Measurements from ENCODE around the gene TRAPPC1. TPM values are rescaled to one million over a fixed set of nuclear protein-coding genes. Genes with fewer than 3 reads are reported as not detected.
A peak's percentile ranks its signal among the peaks of the same experiment; 100 is the strongest.

Gene TRAPPC1
- total and polyA plus RNA-seq, 2 of the 4 experiments (the other 2 are of a cell fraction) = 50.4 to 303 TPM

DNA sequence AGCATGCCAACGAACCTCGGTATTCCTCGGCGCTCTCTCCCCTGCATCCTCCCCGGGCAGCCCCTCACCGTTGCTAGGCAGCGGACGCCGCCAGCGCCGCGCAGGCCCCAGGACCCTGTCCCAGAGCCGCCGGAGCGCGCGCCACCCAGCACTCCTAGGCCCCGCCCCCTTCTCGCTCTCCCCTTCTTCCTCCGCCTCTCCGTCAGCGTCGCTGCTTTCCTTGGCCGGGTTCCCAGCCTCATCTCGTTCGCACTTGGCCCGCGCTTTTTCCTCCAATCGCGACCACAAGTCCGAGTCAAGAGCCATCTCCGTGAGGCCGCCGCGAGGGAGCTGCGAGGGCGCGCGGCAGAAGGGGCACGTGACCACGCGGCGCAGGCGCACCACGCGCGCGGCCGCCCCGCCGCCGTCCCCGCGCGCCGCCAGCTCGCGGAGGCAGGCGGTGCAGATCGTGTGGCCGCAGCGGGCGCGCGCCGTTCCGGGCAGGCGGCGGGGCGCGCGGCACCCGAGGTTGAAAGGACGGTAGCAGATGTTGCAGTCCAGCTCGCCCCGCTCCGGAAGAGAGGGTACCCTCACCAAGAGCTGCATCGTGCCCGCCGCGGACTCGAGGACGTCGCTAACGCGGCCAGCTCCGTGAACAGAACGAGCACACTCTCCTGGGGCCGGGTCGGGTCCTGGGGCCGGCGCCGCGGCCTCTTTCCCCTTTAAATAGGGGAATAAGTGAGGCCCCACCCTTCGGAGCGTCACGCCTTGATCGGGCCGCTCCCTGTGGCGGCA lies 15.9 kb downstream of the TRAPPC1 start, which contains the start of gene RNF227:
RNF227 (minus strand) TSS at position 679 of the 774 bp plus-strand sequence; CDS start at position 585, 94 bp downstream.
- in situ Hi-C loops (cut with MboI; ENCODE audit: low sequenced_read_pairs) (loop anchor here (10.0 kb wide), 1 partner anchor 129 kb away; no protein-coding TSS in a partner anchor), intact Hi-C loops (cut with micrococcal nuclease) (loop anchor here (1.0 kb wide), 1 partner anchor 17 kb away; the partner anchor contains the start of gene CNTROB), dilution Hi-C loops (cut with HindIII; ENCODE audit: low sequenced_read_pairs, unreplicated experiment) (no loop called here)
- peak within 1 kb of the TSS; percentile 61 for H3K4me3 ChIP-seq (ENCODE audit: insufficient read depth, low read depth, low read length)
- H4K91ac ChIP-seq (ENCODE audit: insufficient read depth, low read depth, low read length) = peak within 1 kb of the TSS; percentile 75
- peak within 1 kb of the TSS; percentile 28 for H2BK120ac ChIP-seq (ENCODE audit: low read depth, low read length)
- peak within 1 kb of the TSS; percentile 49; the same call in 1 of the 2 replicates for H3K23ac ChIP-seq (ENCODE audit: low read depth, low read length)
- 0% methylated on average over 48 of the region's 100 CpGs; no CpG with 5 or more reads in 1 of the 2 experiments for WGBS, 2 experiments (ENCODE audit: extremely low coverage in 2 of 2, insufficient read length in 1 of 2)
- no peaks in the 10 kb centered on the region for H3K27me3 ChIP-seq (ENCODE audit: control insufficient read depth, insufficient read depth, low read length)
- H2AK9ac ChIP-seq (replicated peaks; ENCODE audit: low read depth, low read length, poor library complexity) = peak within 1 kb of the TSS; percentile 93
- CTCF ChIA-PET = interaction anchor here (0.7 to 2.9 kb wide), 6 partner anchors 14 to 126 kb away, joined by 3 to 18 read pairs (median 4); partner anchors contain the start of gene KCNAB3
- peak within 1 kb of the TSS; percentile 6; the same call in 2 of the 3 replicates for H2BK15ac ChIP-seq (ENCODE audit: low read depth, low read length)
- peak within 1 kb of the TSS; percentile 79 for H3K18ac ChIP-seq (ENCODE audit: low read depth, low read length)
- peak within 1 kb of the TSS; percentile 90 for H3K27ac ChIP-seq (ENCODE audit: insufficient read depth, low read length)
- DNase-seq = peak; percentile 96
- peaks cover 12% of the 10 kb centered on the region for H3K4me1 ChIP-seq (ENCODE audit: control insufficient read depth, insufficient read depth, low read length)
- TF ChIP-seq RFX5 (IDR thresholded peaks at IDR 0.05; ENCODE audit: low read depth, low read length) = no peak
- peak; percentile 71 for TF ChIP-seq POLR2A (IDR thresholded peaks at IDR 0.05; ENCODE audit: low read depth, low read length)
- peak; percentile 18; the same call in 1 of the 2 replicates for TF ChIP-seq MAZ (IDR thresholded peaks at IDR 0.05; ENCODE audit: borderline replicate concordance, low read depth, low read length)
- peak; percentile 77; the same call in 1 of the 2 replicates for TF ChIP-seq CHD1 (IDR thresholded peaks at IDR 0.05; ENCODE audit: low read depth, low read length)
- peak; percentile 20; the same call in 1 of the 2 replicates for TF ChIP-seq MXI1 (IDR thresholded peaks at IDR 0.05; ENCODE audit: borderline replicate concordance, low read depth, low read length)
- peak; percentile 92 for TF ChIP-seq BHLHE40 (IDR thresholded peaks at IDR 0.05; ENCODE audit: low read depth, low read length)
- TF ChIP-seq RCOR1 (IDR thresholded peaks at IDR 0.05; ENCODE audit: insufficient replicate concordance, low read length) = no peak
- no peak for TF ChIP-seq CEBPB (IDR thresholded peaks at IDR 0.05; ENCODE audit: low read depth, low read length)
- TF ChIP-seq, protein P1, sequence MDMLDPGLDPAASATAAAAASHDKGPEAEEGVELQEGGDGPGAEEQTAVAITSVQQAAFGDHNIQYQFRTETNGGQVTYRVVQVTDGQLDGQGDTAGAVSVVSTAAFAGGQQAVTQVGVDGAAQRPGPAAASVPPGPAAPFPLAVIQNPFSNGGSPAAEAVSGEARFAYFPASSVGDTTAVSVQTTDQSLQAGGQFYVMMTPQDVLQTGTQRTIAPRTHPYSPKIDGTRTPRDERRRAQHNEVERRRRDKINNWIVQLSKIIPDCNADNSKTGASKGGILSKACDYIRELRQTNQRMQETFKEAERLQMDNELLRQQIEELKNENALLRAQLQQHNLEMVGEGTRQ (IDR thresholded peaks at IDR 0.05; ENCODE audit: low read depth, low read length) = peak; percentile 99
- peaks cover 2% of the 10 kb centered on the region; the same call in 1 of the 2 replicates for H4K20me1 ChIP-seq (ENCODE audit: insufficient read depth, low read length)
- H3K36me3 ChIP-seq (ENCODE audit: control insufficient read depth, insufficient read depth, low read length) = peaks cover 16% of the 10 kb centered on the region
- H4K5ac ChIP-seq (ENCODE audit: low read depth, low read length) = peak within 1 kb of the TSS; percentile 87
- H2AFZ ChIP-seq (replicated peaks; ENCODE audit: low read length, poor library complexity) = peak within 1 kb of the TSS; percentile 91
- peak within 1 kb of the TSS; percentile 83 for H3K4me2 ChIP-seq (ENCODE audit: low read depth, low read length)
- peaks cover 6% of the 10 kb centered on the region for H3K9me1 ChIP-seq (ENCODE audit: insufficient read depth, low read length)
- no peak within 1 kb of the TSS for H2BK20ac ChIP-seq (ENCODE audit: low read depth, low read length)
- H3K9me3 ChIP-seq (ENCODE audit: control insufficient read depth, insufficient read depth, low read length) = no peaks in the 10 kb centered on the region
- H3K4ac ChIP-seq (ENCODE audit: low read depth, low read length) = peak within 1 kb of the TSS; percentile 84
- POLR2A ChIA-PET (ENCODE audit: unreplicated experiment) = interaction anchor here (1.1 to 1.6 kb wide), 2 partner anchors 16 to 17 kb away, joined by 6 read pairs; partner anchors contain the start of genes CNTROB and TRAPPC1
- H3K56ac ChIP-seq (ENCODE audit: extremely low read depth, insufficient read depth, low read length) = peak within 1 kb of the TSS; percentile 63
- no TSS peak for BruUV-seq (replicated peaks)
- peak within 1 kb of the TSS; percentile 72 for H3K9ac ChIP-seq (ENCODE audit: low read depth, low read length)
- peak; percentile 84 for ATAC-seq (ENCODE audit: low read depth)
- 0 out of 4 replicates have a peak, but pooled peaks cover 0 to 3% of the 10 kb centered on the region in 2 experiments for H3K79me1 ChIP-seq (ENCODE audit: low read depth in 1 of 2, low read length in 2 of 2)
- H2BK5ac ChIP-seq (ENCODE audit: low read depth, low read length, poor library complexity, severe bottlenecking) = peak within 1 kb of the TSS; percentile 94
- peak within 1 kb of the TSS; percentile 74 for H3K14ac ChIP-seq (replicated peaks; ENCODE audit: low read depth, low read length)
- peak within 1 kb of the TSS; percentile 59 to 87 for H4K8ac ChIP-seq (ENCODE audit: low read depth in 2 of 2, low read length in 2 of 2)
- H2AK5ac ChIP-seq (ENCODE audit: low read depth, low read length) = peak within 1 kb of the TSS; percentile 73

Measured in IMR-90 (cell line).